Measurements from ENCODE around the gene TRIM67. TPM values are rescaled to one million over a fixed set of nuclear protein-coding genes. Genes with fewer than 3 reads are reported as not detected.
"Not testable (repeated sequence)": the region's sequence is repeated elsewhere in the genome, so short reads cannot be mapped to it uniquely, and the experiment has no call there.

Gene TRIM67
- total RNA-seq, 1 experiment from 2014 or later, result not detected

DNA sequence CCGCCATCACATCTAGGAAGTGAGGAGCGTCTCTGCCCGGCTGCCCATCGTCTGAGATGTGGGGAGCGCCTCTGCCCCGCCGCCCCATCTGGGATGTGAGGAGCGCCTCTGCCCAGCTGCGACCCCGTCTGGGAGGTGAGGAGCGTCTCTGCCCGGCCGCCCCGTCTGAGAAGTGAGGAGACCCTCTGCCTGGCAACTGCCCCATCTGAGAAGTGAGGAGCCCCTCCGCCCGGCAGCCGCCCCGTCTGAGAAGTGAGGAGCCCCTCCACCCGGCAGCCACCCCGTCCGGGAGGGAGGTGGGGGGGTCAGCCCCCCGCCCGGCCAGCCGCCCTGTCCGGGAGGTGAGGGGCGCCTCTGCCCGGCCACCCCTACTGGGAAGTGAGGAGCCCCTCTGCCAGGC, 33.4 kb upstream of the TRIM67 start:
- H3K36me3 ChIP-seq (ENCODE audit: insufficient read depth, low read length); DNase-seq; H3K4me3 ChIP-seq (ENCODE audit: low read length); H3K27me3 ChIP-seq (ENCODE audit: low read length); H3K4me2 ChIP-seq (ENCODE audit: low read depth, low read length, poor library complexity, severe bottlenecking); H3K27ac ChIP-seq (ENCODE audit: low read length); H3K4me1 ChIP-seq (ENCODE audit: low read length); H3K79me2 ChIP-seq (ENCODE audit: low read length); H3K9ac ChIP-seq (ENCODE audit: low read length); H3K9me3 ChIP-seq (ENCODE audit: low read length); H2AFZ ChIP-seq (ENCODE audit: low read length); H3K9me2 ChIP-seq (replicated peaks; ENCODE audit: insufficient read depth, low read length); H4K20me1 ChIP-seq (ENCODE audit: insufficient read depth, low read depth, low read length): not testable (repeated sequence)

DNA sequence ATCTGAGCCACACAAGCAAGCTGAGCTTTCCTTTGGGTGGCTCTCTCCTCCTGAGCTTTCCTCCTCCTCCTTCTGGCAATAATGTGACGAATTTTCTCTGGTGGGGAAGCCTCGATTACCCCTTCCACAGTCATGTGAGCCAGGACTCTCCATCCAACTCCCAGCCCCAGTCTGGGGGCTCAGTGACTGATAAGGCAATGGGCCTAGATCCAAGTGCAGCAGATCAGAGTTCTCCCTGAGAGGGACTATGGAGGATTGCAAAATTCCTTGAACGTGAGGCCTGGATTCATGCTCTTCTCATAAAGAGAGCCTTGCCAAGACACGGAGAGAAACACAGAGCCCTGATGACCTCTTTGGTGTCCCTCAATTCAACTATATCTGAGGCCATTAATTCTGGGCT, 31.3 kb upstream of the TRIM67 start:
- H3K36me3 ChIP-seq (ENCODE audit: insufficient read depth, low read length), result no peaks in the 10 kb centered on the region
- no peaks in the 10 kb centered on the region for H3K4me1 ChIP-seq (ENCODE audit: low read length)
- no peak overlapping the region for H3K4me2 ChIP-seq (ENCODE audit: low read depth, low read length, poor library complexity, severe bottlenecking)
- no peaks in the 10 kb centered on the region for H3K9me2 ChIP-seq (replicated peaks; ENCODE audit: insufficient read depth, low read length)
- no peaks in the 10 kb centered on the region for H3K9me3 ChIP-seq (ENCODE audit: low read length)
- H3K27me3 ChIP-seq (ENCODE audit: low read length), result no peaks in the 10 kb centered on the region
- H3K27ac ChIP-seq (ENCODE audit: low read length), result no peak overlapping the region
- H3K9ac ChIP-seq (ENCODE audit: low read length), result no peak overlapping the region
- H3K4me3 ChIP-seq (ENCODE audit: low read length), result no peak overlapping the region
- H3K79me2 ChIP-seq (ENCODE audit: low read length), result no peaks in the 10 kb centered on the region
- no peak for DNase-seq
- no peaks in the 10 kb centered on the region for H4K20me1 ChIP-seq (ENCODE audit: insufficient read depth, low read depth, low read length)
- H2AFZ ChIP-seq (ENCODE audit: low read length), result no peak overlapping the region

DNA sequence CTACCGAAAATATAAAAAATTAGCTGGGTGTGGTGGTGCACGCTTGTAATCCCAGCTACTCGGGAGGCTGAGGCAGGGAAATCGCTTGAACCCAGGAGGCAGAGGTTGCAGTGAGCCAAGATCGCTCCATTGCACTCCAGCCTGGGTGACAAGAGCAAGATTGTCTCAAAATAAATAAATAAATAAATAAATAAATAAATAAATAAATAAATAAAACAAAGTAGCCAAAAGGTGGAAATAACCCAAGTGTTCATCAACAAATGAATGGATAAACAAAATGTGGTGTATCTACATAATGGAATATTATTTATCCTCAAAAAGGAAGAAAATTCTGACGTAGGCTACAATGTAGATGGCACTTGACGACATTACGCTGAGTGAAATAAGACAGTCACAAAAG, 29.3 kb upstream of the TRIM67 start:
- H3K9me2 ChIP-seq (replicated peaks; ENCODE audit: insufficient read depth, low read length); H3K4me3 ChIP-seq (ENCODE audit: low read length); H3K79me2 ChIP-seq (ENCODE audit: low read length); H3K27me3 ChIP-seq (ENCODE audit: low read length); H3K4me1 ChIP-seq (ENCODE audit: low read length); H3K36me3 ChIP-seq (ENCODE audit: insufficient read depth, low read length); H2AFZ ChIP-seq (ENCODE audit: low read length); DNase-seq; H3K4me2 ChIP-seq (ENCODE audit: low read depth, low read length, poor library complexity, severe bottlenecking); H3K9me3 ChIP-seq (ENCODE audit: low read length); H4K20me1 ChIP-seq (ENCODE audit: insufficient read depth, low read depth, low read length); H3K27ac ChIP-seq (ENCODE audit: low read length); H3K9ac ChIP-seq (ENCODE audit: low read length): not testable (repeated sequence)

- no peaks in the 10 kb centered on the region for H3K79me2 ChIP-seq (ENCODE audit: low read length)
- H3K9me2 ChIP-seq (replicated peaks; ENCODE audit: insufficient read depth, low read length), result no peaks in the 10 kb centered on the region
- H3K4me1 ChIP-seq (ENCODE audit: low read length), result no peaks in the 10 kb centered on the region
- no peak overlapping the region for H3K4me2 ChIP-seq (ENCODE audit: low read depth, low read length, poor library complexity, severe bottlenecking)
- no peak overlapping the region for H2AFZ ChIP-seq (ENCODE audit: low read length)
- H3K27ac ChIP-seq (ENCODE audit: low read length), result no peak overlapping the region
- no peak for DNase-seq
- H3K36me3 ChIP-seq (ENCODE audit: insufficient read depth, low read length), result no peaks in the 10 kb centered on the region
- H3K27me3 ChIP-seq (ENCODE audit: low read length), result no peaks in the 10 kb centered on the region
- H4K20me1 ChIP-seq (ENCODE audit: insufficient read depth, low read depth, low read length), result no peaks in the 10 kb centered on the region
- no peak overlapping the region for H3K4me3 ChIP-seq (ENCODE audit: low read length)
- no peaks in the 10 kb centered on the region for H3K9me3 ChIP-seq (ENCODE audit: low read length)
- no peak overlapping the region for H3K9ac ChIP-seq (ENCODE audit: low read length)
These were observed 27.2 kb upstream of the TRIM67 start for GRCh38 chr1:231134624-231135023.

DNA sequence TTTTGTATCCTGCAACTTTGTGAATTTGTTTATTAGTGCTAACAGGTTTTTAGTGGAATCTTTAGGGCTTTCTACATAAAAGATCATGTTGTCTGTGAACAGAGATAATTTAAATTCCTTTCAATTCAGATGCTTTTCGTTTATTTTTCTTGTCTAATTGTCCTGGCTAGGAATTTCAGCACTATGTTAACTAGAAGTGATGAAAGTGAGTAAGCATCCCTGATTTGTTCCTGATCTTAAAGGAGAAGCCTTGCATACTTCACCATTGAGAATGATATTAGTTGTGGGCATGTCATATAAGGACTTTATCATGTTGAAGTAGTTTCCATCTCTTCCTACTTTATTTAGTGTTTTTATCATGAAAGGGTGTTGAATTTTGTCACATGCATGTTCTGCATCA, 23.6 kb upstream of the TRIM67 start:
- no peak overlapping the region for H3K4me3 ChIP-seq (ENCODE audit: low read length)
- H4K20me1 ChIP-seq (ENCODE audit: insufficient read depth, low read depth, low read length), result no peaks in the 10 kb centered on the region
- no peak for DNase-seq
- no peaks in the 10 kb centered on the region for H3K9me3 ChIP-seq (ENCODE audit: low read length)
- no peak overlapping the region for H3K9ac ChIP-seq (ENCODE audit: low read length)
- H2AFZ ChIP-seq (ENCODE audit: low read length), result no peak overlapping the region
- H3K4me2 ChIP-seq (ENCODE audit: low read depth, low read length, poor library complexity, severe bottlenecking), result no peak overlapping the region
- no peaks in the 10 kb centered on the region for H3K79me2 ChIP-seq (ENCODE audit: low read length)
- no peaks in the 10 kb centered on the region for H3K27me3 ChIP-seq (ENCODE audit: low read length)
- no peaks in the 10 kb centered on the region for H3K9me2 ChIP-seq (replicated peaks; ENCODE audit: insufficient read depth, low read length)
- H3K4me1 ChIP-seq (ENCODE audit: low read length), result no peaks in the 10 kb centered on the region
- H3K27ac ChIP-seq (ENCODE audit: low read length), result no peak overlapping the region
- no peaks in the 10 kb centered on the region for H3K36me3 ChIP-seq (ENCODE audit: insufficient read depth, low read length)

DNA sequence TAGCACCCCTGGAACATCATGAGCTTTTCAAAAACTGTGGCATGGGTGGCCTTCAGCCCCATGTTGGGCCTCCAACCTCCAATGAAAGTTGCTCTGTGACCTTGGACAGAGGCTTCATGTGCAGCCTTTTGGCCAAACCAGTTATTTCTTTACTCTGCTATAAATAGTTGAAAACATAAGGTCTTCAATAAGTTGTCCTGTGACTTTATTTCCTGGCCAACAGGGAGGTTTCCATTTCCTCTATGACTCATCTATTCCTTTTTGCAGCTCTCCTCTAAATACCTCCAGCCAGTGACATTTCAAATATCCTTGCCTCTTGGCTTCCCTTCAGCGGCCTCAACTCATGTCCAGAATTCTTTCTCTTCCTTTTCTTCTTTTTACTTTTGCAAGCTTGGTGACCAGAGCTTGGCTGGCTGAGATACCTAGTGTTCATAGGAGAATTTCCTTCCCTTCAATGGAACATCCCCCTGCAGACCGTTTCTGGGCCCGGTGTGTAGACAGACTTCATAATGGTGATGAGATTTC, 22.7 kb upstream of the TRIM67 start:
- no peak overlapping the region for H3K4me2 ChIP-seq (ENCODE audit: low read depth, low read length, poor library complexity, severe bottlenecking)
- H3K9me3 ChIP-seq (ENCODE audit: low read length), result no peaks in the 10 kb centered on the region
- H3K9ac ChIP-seq (ENCODE audit: low read length), result no peak overlapping the region
- H3K79me2 ChIP-seq (ENCODE audit: low read length), result no peaks in the 10 kb centered on the region
- H2AFZ ChIP-seq (ENCODE audit: low read length), result no peak overlapping the region
- no peaks in the 10 kb centered on the region for H4K20me1 ChIP-seq (ENCODE audit: insufficient read depth, low read depth, low read length)
- no peaks in the 10 kb centered on the region for H3K4me1 ChIP-seq (ENCODE audit: low read length)
- no peak for DNase-seq
- no peak overlapping the region for H3K27ac ChIP-seq (ENCODE audit: low read length)
- H3K4me3 ChIP-seq (ENCODE audit: low read length), result no peak overlapping the region
- H3K9me2 ChIP-seq (replicated peaks; ENCODE audit: insufficient read depth, low read length), result no peaks in the 10 kb centered on the region
- H3K27me3 ChIP-seq (ENCODE audit: low read length), result no peaks in the 10 kb centered on the region
- H3K36me3 ChIP-seq (ENCODE audit: insufficient read depth, low read length), result no peaks in the 10 kb centered on the region

- H3K4me3 ChIP-seq (ENCODE audit: low read length), result no peak overlapping the region
- H2AFZ ChIP-seq (ENCODE audit: low read length), result no peak overlapping the region
- H3K27me3 ChIP-seq (ENCODE audit: low read length), result no peaks in the 10 kb centered on the region
- no peak overlapping the region for H3K27ac ChIP-seq (ENCODE audit: low read length)
- no peaks in the 10 kb centered on the region for H3K9me3 ChIP-seq (ENCODE audit: low read length)
- no peaks in the 10 kb centered on the region for H3K79me2 ChIP-seq (ENCODE audit: low read length)
- no peaks in the 10 kb centered on the region for H3K9me2 ChIP-seq (replicated peaks; ENCODE audit: insufficient read depth, low read length)
- H3K9ac ChIP-seq (ENCODE audit: low read length), result no peak overlapping the region
- H3K36me3 ChIP-seq (ENCODE audit: insufficient read depth, low read length), result no peaks in the 10 kb centered on the region
- no peaks in the 10 kb centered on the region for H4K20me1 ChIP-seq (ENCODE audit: insufficient read depth, low read depth, low read length)
- H3K4me2 ChIP-seq (ENCODE audit: low read depth, low read length, poor library complexity, severe bottlenecking), result no peak overlapping the region
- no peak for DNase-seq
- no peaks in the 10 kb centered on the region for H3K4me1 ChIP-seq (ENCODE audit: low read length)
These were observed 21.9 kb upstream of the TRIM67 start for GRCh38 chr1:231139659-231140654.

DNA sequence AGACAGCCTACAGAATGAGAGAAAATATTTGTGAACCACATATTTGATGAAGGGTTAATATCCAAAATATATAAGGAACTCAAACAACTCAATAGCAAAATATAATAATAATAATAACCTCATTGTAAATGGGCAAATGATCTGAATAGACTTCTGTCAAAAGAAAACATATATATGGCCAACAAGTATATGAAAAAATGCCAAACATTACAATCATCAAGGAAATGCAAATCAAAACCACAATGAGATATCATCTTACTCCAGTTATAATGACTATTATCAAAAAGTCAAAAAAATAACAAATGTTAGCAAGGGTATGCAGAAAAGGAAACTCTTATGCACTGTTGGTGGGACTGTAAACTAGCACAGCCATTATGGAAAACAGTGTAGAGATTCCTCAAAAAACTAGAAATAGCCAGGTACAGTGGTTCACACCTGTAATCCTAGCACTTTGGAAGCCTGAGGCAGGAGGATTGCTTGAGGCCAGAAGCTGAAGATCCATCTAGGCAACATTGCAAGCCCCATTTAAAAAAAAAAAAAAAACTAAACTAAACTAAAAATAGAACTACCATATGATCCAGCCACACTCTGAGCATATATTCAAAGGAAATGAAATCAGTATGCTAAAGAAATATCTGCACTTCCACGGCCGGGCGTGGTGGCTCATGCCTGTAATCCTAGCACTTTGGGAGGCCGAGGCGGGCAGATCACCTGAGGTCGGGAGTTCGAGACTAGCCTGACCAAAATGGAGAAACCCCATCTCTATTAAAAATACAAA, 17.3 kb upstream of the TRIM67 start:
- H3K4me1 ChIP-seq (ENCODE audit: low read length), result no peaks in the 10 kb centered on the region
- no peak for DNase-seq
- no peak overlapping the region for H3K4me3 ChIP-seq (ENCODE audit: low read length)
- no peak overlapping the region for H3K4me2 ChIP-seq (ENCODE audit: low read depth, low read length, poor library complexity, severe bottlenecking)
- no peaks in the 10 kb centered on the region for H3K36me3 ChIP-seq (ENCODE audit: insufficient read depth, low read length)
- H3K9ac ChIP-seq (ENCODE audit: low read length), result no peak overlapping the region
- no peak overlapping the region for H3K27ac ChIP-seq (ENCODE audit: low read length)
- H3K9me2 ChIP-seq (replicated peaks; ENCODE audit: insufficient read depth, low read length), result no peaks in the 10 kb centered on the region
- H4K20me1 ChIP-seq (ENCODE audit: insufficient read depth, low read depth, low read length), result no peaks in the 10 kb centered on the region
- no peak overlapping the region for H2AFZ ChIP-seq (ENCODE audit: low read length)
- H3K79me2 ChIP-seq (ENCODE audit: low read length), result no peaks in the 10 kb centered on the region
- no peaks in the 10 kb centered on the region for H3K27me3 ChIP-seq (ENCODE audit: low read length)
- no peaks in the 10 kb centered on the region for H3K9me3 ChIP-seq (ENCODE audit: low read length)
